Loucy (cell line): ENCODE measurements around the gene USP21.

ENCODE experiments used
- H2AFZ ChIP-seq: fragments of 200-600 bp; sonication (generic); 2 replicates; pipeline ENCODE4 v1.6.0; 2016; ENCODE audit warnings: antibody characterized with exemption, mild to moderate bottlenecking, low read length, moderate library complexity
- H3F3A ChIP-seq: fragments of 200-600 bp; 2 replicates; pipeline ENCODE4 v1.6.0; 2016; ENCODE audit warnings: antibody characterized with exemption, low read depth, mild to moderate bottlenecking
- H3K27me3 ChIP-seq: fragments of 200-600 bp; sonication (generic); 2 replicates; pipeline ENCODE4 v1.6.1; 2014; ENCODE audit warnings: low read length, mild to moderate bottlenecking; ENCODE audit not compliant: insufficient read depth, poor library complexity, severe bottlenecking
- H3K36me3 ChIP-seq: fragments of 200-600 bp; sonication (generic); 2 replicates; pipeline ENCODE4 v1.6.1; 2016; ENCODE audit warnings: low read length; ENCODE audit not compliant: insufficient read depth
- H3K4me1 ChIP-seq: fragments of 200-600 bp; sonication (generic); 2 replicates; pipeline ENCODE4 v1.5.1; 2014; ENCODE audit warnings: low read length, mild to moderate bottlenecking; ENCODE audit not compliant: insufficient read depth, poor library complexity, severe bottlenecking
- H3K4me2 ChIP-seq: fragments of 200-600 bp; sonication (generic); 2 replicates; pipeline ENCODE4 v1.6.0; 2014; ENCODE audit warnings: antibody characterized with exemption, low read length, low read depth, mild to moderate bottlenecking; ENCODE audit not compliant: poor library complexity, severe bottlenecking
- H3K4me3 ChIP-seq: fragments of 200-600 bp; sonication (generic); 2 replicates; pipeline ENCODE4 v1.5.1; 2014; ENCODE audit warnings: low read length, mild to moderate bottlenecking, mixed read lengths; ENCODE audit not compliant: poor library complexity, severe bottlenecking
- H3K79me2 ChIP-seq: fragments of 200-600 bp; sonication (generic); 2 replicates; pipeline ENCODE4 v1.6.1; 2014; ENCODE audit warnings: low read length; ENCODE audit not compliant: insufficient read depth
- H3K9ac ChIP-seq: fragments of 200-600 bp; sonication (generic); 2 replicates; pipeline ENCODE4 v1.6.0; 2014; ENCODE audit warnings: mild to moderate bottlenecking, low read depth, low read length, moderate library complexity; ENCODE audit not compliant: poor library complexity, severe bottlenecking
- H3K9me2 ChIP-seq: fragments of 200-600 bp; sonication (generic); replicated peaks from 2 replicates; pipeline ENCODE4 v1.6.1; 2016; ENCODE audit warnings: low read depth, low read length, mixed read lengths
- H3K9me3 ChIP-seq: fragments of 200-600 bp; sonication (generic); 2 replicates; pipeline ENCODE4 v1.6.1; 2014; ENCODE audit warnings: mild to moderate bottlenecking, antibody characterized with exemption, low read length, low read depth; ENCODE audit not compliant: insufficient read depth
- H4K20me1 ChIP-seq: fragments of 200-600 bp; sonication (generic); 2 replicates; pipeline ENCODE4 v1.6.0; 2014; ENCODE audit warnings: antibody characterized with exemption, low read length, mild to moderate bottlenecking; ENCODE audit not compliant: insufficient read depth, poor library complexity, severe bottlenecking
- CTCF ChIP-seq: fragments of 200-600 bp; sonication (generic); conservative IDR thresholded peaks from 2 replicates; pipeline ENCODE4 v1.5.1; 2014; ENCODE audit warnings: mild to moderate bottlenecking, antibody characterized with exemption, low read length
- EZH2phosphoT487 ChIP-seq: fragments of 200-600 bp; IDR thresholded peaks from 2 replicates; pipeline ENCODE4 v1.6.1; 2018; ENCODE audit warnings: antibody characterized with exemption, mild to moderate bottlenecking, moderate library complexity, borderline replicate concordance

Gene USP21

GRCh38 chr1:161175771-161176453, 16.6 kb downstream of the USP21 start:
- peak overlapping the region; percentile 93 for H3K4me3 ChIP-seq
- peaks cover 6% of the 10 kb centered on the region for H4K20me1 ChIP-seq
- H3K9me3 ChIP-seq: no peaks in the 10 kb centered on the region
- no peaks in the 10 kb centered on the region for H3K9me2 ChIP-seq
- H3K4me2 ChIP-seq: peak overlapping the region; percentile 78
- no peaks in the 10 kb centered on the region for H3K27me3 ChIP-seq
- no peak overlapping the region for H2AFZ ChIP-seq
- no peak for TF ChIP-seq EZH2phosphoT487
- TF ChIP-seq CTCF: no peak
- H3K9ac ChIP-seq: peak overlapping the region; percentile 80
- H3F3A ChIP-seq: no peaks in the 10 kb centered on the region
- H3K36me3 ChIP-seq: peaks cover 30% of the 10 kb centered on the region; the same call in 1 of the 2 replicates
- peaks cover 27% of the 10 kb centered on the region for H3K4me1 ChIP-seq
- H3K79me2 ChIP-seq: peaks cover 27% of the 10 kb centered on the region

- Histone ChIP-seq H3K27me3 (no peaks in the 10 kb centered on the region), H3K36me3 (peaks cover 23% of the 10 kb centered on the region; the same call in 1 of the 2 replicates), H3K79me2 (peaks cover 27% of the 10 kb centered on the region), H3K4me2 (peak overlapping the region; percentile 78), H3K4me1 (peaks cover 29% of the 10 kb centered on the region), H3K9ac (peak overlapping the region; percentile 80), H3K4me3 (peak overlapping the region; percentile 93), H3F3A (no peaks in the 10 kb centered on the region), H3K9me3 (no peaks in the 10 kb centered on the region), H2AFZ (peak overlapping the region; percentile 89), H4K20me1 (peaks cover 6% of the 10 kb centered on the region), H3K9me2 (no peaks in the 10 kb centered on the region)
- TF ChIP-seq CTCF (no peak), EZH2phosphoT487 (no peak)
Observed at GRCh38 chr1:161176468-161177111, 17.3 kb downstream of the USP21 start.

- no peaks in the 10 kb centered on the region for H3K9me2 ChIP-seq
- H3K4me1 ChIP-seq: peaks cover 36% of the 10 kb centered on the region
- H3K4me3 ChIP-seq: peak within 1 kb of the TSS; percentile 93
- peak within 1 kb of the TSS; percentile 80 for H3K9ac ChIP-seq
- no peaks in the 10 kb centered on the region for H3F3A ChIP-seq
- H3K27me3 ChIP-seq: no peaks in the 10 kb centered on the region
- H3K9me3 ChIP-seq: no peaks in the 10 kb centered on the region
- peak within 1 kb of the TSS; percentile 89 for H2AFZ ChIP-seq
- H3K4me2 ChIP-seq: peak within 1 kb of the TSS; percentile 78
- peaks cover 16% of the 10 kb centered on the region; the same call in 1 of the 2 replicates for H3K36me3 ChIP-seq
- TF ChIP-seq CTCF (peak; percentile 47), EZH2phosphoT487 (no peak)
- H3K79me2 ChIP-seq: peaks cover 27% of the 10 kb centered on the region
- peaks cover 6% of the 10 kb centered on the region for H4K20me1 ChIP-seq
Observed at GRCh38 chr1:161177112-161177935, 18.0 kb downstream of the USP21 start, which contains the start of gene B4GALT3. Gene B4GALT3, minus strand, starts transcription at chr1:161177507. Its CDS starts 1,447 bp downstream, at chr1:161176060.
